B cell (primary cell): ENCODE data around the gene DNAH2. TPM values are rescaled to one million over a fixed set of nuclear protein-coding genes. Genes with fewer than 3 reads are reported as not detected.

Source experiments
- ATAC-seq: fragments of 200-7000 bp; cut with Tn5 transposase; one replicate; pipeline ENCODE4 v1.10.0; 2021; ENCODE audit warnings: low read depth, mild to moderate bottlenecking, moderate number of reproducible peaks, moderate library complexity
- CTCF ChIA-PET: fragments of 350-600 bp; sonication (Branson Sonifier 250); formaldehyde crosslinking; loops from one replicate; lab custom pipeline; 2021; ENCODE audit warnings: antibody characterized with exemption, inconsistent platforms; lab: Charles Lee
- POLR2A ChIA-PET: fragments of 350-600 bp; sonication (Branson Sonifier 250); formaldehyde crosslinking; loops from one replicate; lab custom pipeline; 2021; ENCODE audit warnings: antibody characterized with exemption; lab: Charles Lee
- DNase-seq: peaks from one replicate; pipeline ENCODE4 v3.0.0; 2013
- H2AFZ ChIP-seq: 2 replicates; pipeline ENCODE4 v1.6.1; 2012; ENCODE audit warnings: mild to moderate bottlenecking, low read depth, low read length; ENCODE audit not compliant: insufficient read depth, poor library complexity, severe bottlenecking
- H3K27ac ChIP-seq, 2 donors: 1 replicate in 1 of 2; 2 replicates in 1 of 2; pipeline ENCODE4 v1.5.1; 2012 to 2013; ENCODE audit warnings: low read length in 2 of 2, mild to moderate bottlenecking in 2 of 2, moderate library complexity in 1 of 2
- H3K27me3 ChIP-seq, 4 experiments: fragments of 200-600 bp in 1 of 4; sonication (generic) in 1 of 4; replicated peaks in 1 of 4; 1 replicate in 2 of 4; 2 replicates in 2 of 4; pipeline versions ENCODE4 v1.6.1 to v1.7.0; 2013 to 2016; ENCODE audit warnings: low read length in 3 of 4, mild to moderate bottlenecking in 2 of 4, mixed read lengths in 1 of 4, moderate library complexity in 1 of 4; ENCODE audit not compliant: insufficient read depth in 4 of 4, control insufficient read depth in 3 of 4; ENCODE audit errors: control extremely low read depth in 1 of 4
- H3K36me3 ChIP-seq, 2 experiments: replicated peaks in 1 of 2; 1 replicate in 1 of 2; 2 replicates in 1 of 2; pipeline versions ENCODE4 v1.6.1 to v1.7.1; 2013; ENCODE audit warnings: low read length in 1 of 2; ENCODE audit not compliant: insufficient read depth in 2 of 2, control insufficient read depth in 1 of 2; ENCODE audit errors: control extremely low read depth in 1 of 2, extremely low read depth in 1 of 2
- H3K4me1 ChIP-seq, 2 donors: fragments of 200-600 bp in 1 of 2; sonication (generic) in 1 of 2; 1 replicate in 1 of 2; 2 replicates in 1 of 2; pipeline versions ENCODE4 v1.5.1 to v1.6.1; 2013 to 2017; ENCODE audit warnings: low read length in 2 of 2; ENCODE audit not compliant: control insufficient read depth in 2 of 2, insufficient read depth in 2 of 2
- H3K4me2 ChIP-seq: replicated peaks from 2 replicates; pipeline ENCODE3; 2012; ENCODE audit warnings: mild to moderate bottlenecking, low read depth, low read length; ENCODE audit not compliant: poor library complexity, severe bottlenecking
- H3K4me3 ChIP-seq, 5 experiments: fragments of 200-600 bp in 1 of 5; sonication (generic) in 1 of 5; 1 replicate in 3 of 5; 2 replicates in 2 of 5; pipeline versions ENCODE4 v1.5.1 to v1.7.0; 2011 to 2016; ENCODE audit warnings: low read length in 4 of 5, mild to moderate bottlenecking in 4 of 5, low read depth in 2 of 5, control low read depth in 1 of 5, moderate library complexity in 1 of 5; ENCODE audit not compliant: insufficient read depth in 1 of 5; ENCODE audit errors: control extremely low read depth in 1 of 5, extremely low read depth in 1 of 5
- H3K79me2 ChIP-seq: fragments of 200-600 bp; sonication (generic); one replicate; pipeline ENCODE4 v1.6.0; 2016; ENCODE audit warnings: low read length; ENCODE audit not compliant: control insufficient read depth, insufficient read depth
- H3K9ac ChIP-seq: fragments of 200-600 bp; sonication (generic); 2 replicates; pipeline ENCODE4 v1.6.1; 2017; ENCODE audit warnings: mild to moderate bottlenecking, low read length, moderate library complexity
- H3K9me3 ChIP-seq, 3 donors: one replicate each; pipeline versions ENCODE4 v1.6.1 to v1.7.1; 2013; ENCODE audit warnings: low read length in 2 of 3; ENCODE audit not compliant: control insufficient read depth in 2 of 3, insufficient read depth in 1 of 3; ENCODE audit errors: control extremely low read depth in 1 of 3
- H4K20me1 ChIP-seq: 2 replicates; pipeline ENCODE4 v1.6.0; 2012; ENCODE audit warnings: mild to moderate bottlenecking, low read length; ENCODE audit not compliant: insufficient read depth, control insufficient read depth, poor library complexity, severe bottlenecking
- H3K27ac Mint-ChIP-seq: one replicate; pipeline ENCODE4 v1.8.0; 2021; ENCODE audit warnings: mixed read lengths
- H3K27me3 Mint-ChIP-seq: one replicate; pipeline ENCODE4 v1.8.0; 2021; ENCODE audit warnings: mixed read lengths
- H3K4me1 Mint-ChIP-seq: one replicate; pipeline ENCODE4 v1.8.0; 2021; ENCODE audit warnings: mixed read lengths
- H3K4me3 Mint-ChIP-seq: one replicate; pipeline ENCODE4 v1.8.0; 2021; ENCODE audit warnings: mixed read lengths
- H3K9me3 Mint-ChIP-seq: one replicate; pipeline ENCODE4 v1.8.0; 2022; ENCODE audit warnings: mixed read lengths; ENCODE audit not compliant: insufficient read depth
- EZH2 ChIP-seq: IDR thresholded peaks from 2 replicates; pipeline ENCODE4 v1.6.1; 2012; ENCODE audit warnings: borderline replicate concordance, low read depth, mild to moderate bottlenecking, moderate library complexity, low read length; ENCODE audit not compliant: insufficient read depth, poor library complexity, severe bottlenecking
- WGBS: methylation state at CpG from one replicate; pipeline ENCODE4 v1.1.5; 2013; ENCODE audit warnings: missing lambda C conversion rate; ENCODE audit not compliant: insufficient coverage; 5-methylcytosine and 5-hydroxymethylcytosine counted together
- intact Hi-C: fragments of 100-400 bp; cut with micrococcal nuclease; formaldehyde crosslinking; loops from one replicate; pipeline ENCODE4 v1.10.0; 2022
- polyA plus RNA-seq: library from polyadenylated mRNA; depleted of rRNA; stranded (reverse); fragments of >200 nt; gene quantifications from 2 replicates; pipeline ENCODE4 v1.2.3, GENCODE V29; 2012
- total RNA-seq, 2 donors: library from RNA; stranded (reverse); fragments of 120-200 nt in 1 of 2; gene quantifications; 1 replicate in 1 of 2; 2 replicates in 1 of 2; pipeline versions ENCODE4 v1.2.3 to v1.2.4, GENCODE V29; 2013 to 2022
- TF ChIP-seq, protein P1 (sequence below): fragments of 200-600 bp; IDR thresholded peaks from one replicate; pipeline ENCODE4 v1.8.0; 2022; ENCODE audit warnings: antibody characterized with exemption, mild to moderate bottlenecking

Gene DNAH2
- total and polyA plus RNA-seq, 2 donors (not counting 1 experiment from before 2014, with no cell fraction given): 0.03 TPM; not detected in 1

- H3K4me1 Mint-ChIP-seq: no peaks in the 10 kb centered on the region
- Histone ChIP-seq H2AFZ (no peak overlapping the region), H3K79me2 (no peaks in the 10 kb centered on the region), H3K9ac (no peak overlapping the region), H3K4me3 (no peak overlapping the region), H3K9me3 (no peaks in the 10 kb centered on the region), H3K27me3 (no peaks in the 10 kb centered on the region), H3K27ac (no peak overlapping the region), H3K4me2 (no peak overlapping the region), H3K36me3 (no peaks in the 10 kb centered on the region), H4K20me1 (no peaks in the 10 kb centered on the region), H3K4me1 (no peaks in the 10 kb centered on the region)
- peaks cover 8% of the 10 kb centered on the region for H3K27me3 Mint-ChIP-seq
- H3K9me3 Mint-ChIP-seq: no peaks in the 10 kb centered on the region
- no peak for DNase-seq
- no peak overlapping the region for H3K27ac Mint-ChIP-seq
- WGBS: 84% methylated on average over 5 of the region's 9 CpGs
- TF ChIP-seq EZH2: no peak
- TF ChIP-seq, protein P1, sequence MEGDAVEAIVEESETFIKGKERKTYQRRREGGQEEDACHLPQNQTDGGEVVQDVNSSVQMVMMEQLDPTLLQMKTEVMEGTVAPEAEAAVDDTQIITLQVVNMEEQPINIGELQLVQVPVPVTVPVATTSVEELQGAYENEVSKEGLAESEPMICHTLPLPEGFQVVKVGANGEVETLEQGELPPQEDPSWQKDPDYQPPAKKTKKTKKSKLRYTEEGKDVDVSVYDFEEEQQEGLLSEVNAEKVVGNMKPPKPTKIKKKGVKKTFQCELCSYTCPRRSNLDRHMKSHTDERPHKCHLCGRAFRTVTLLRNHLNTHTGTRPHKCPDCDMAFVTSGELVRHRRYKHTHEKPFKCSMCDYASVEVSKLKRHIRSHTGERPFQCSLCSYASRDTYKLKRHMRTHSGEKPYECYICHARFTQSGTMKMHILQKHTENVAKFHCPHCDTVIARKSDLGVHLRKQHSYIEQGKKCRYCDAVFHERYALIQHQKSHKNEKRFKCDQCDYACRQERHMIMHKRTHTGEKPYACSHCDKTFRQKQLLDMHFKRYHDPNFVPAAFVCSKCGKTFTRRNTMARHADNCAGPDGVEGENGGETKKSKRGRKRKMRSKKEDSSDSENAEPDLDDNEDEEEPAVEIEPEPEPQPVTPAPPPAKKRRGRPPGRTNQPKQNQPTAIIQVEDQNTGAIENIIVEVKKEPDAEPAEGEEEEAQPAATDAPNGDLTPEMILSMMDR: no peak
- ChIA-PET POLR2A (no interaction called here), CTCF (interaction anchor here (0.6 to 2.4 kb wide), 3 partner anchors 81 to 271 kb away, joined by 3 to 14 read pairs (median 3); no protein-coding TSS in a partner anchor)
- intact Hi-C loops: no loop called here
- no peak overlapping the region for H3K4me3 Mint-ChIP-seq
- no peak for ATAC-seq
Measured at GRCh38 chr17:7817643-7817964, 100.1 kb downstream of the DNAH2 start.

DNA sequence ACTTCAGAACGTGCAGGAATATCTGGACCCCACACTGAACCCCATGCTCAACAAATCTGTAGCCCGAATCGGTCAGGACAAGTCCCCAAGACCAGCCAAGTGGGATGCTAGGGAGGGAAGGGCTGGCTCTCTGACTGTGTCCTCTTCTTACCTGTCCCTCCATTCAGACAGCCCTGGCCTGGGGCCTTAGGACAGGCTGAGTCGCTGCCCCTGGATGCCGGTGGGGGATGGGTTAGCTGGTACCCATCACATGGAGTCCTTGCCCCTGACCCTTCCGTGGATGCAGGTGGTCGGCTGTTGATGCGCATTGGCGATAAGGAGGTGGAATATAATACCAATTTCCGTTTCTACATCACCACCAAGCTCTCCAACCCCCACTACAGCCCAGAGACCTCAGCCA is 100.5 kb downstream of the DNAH2 start:
- ATAC-seq: no peak
- H3K4me1 Mint-ChIP-seq: no peaks in the 10 kb centered on the region
- CTCF ChIA-PET: interaction anchor here (1.3 to 2.4 kb wide), 2 partner anchors 80 to 172 kb away, joined by 3 to 14 read pairs; no protein-coding TSS in a partner anchor

More for the DNA sequence above, 100.5 kb downstream of the DNAH2 start:
- POLR2A ChIA-PET: no interaction called here
- Histone ChIP-seq H3K4me2 (no peak overlapping the region), H3K9me3 (no peaks in the 10 kb centered on the region), H3K27ac (no peak overlapping the region), H3K36me3 (no peaks in the 10 kb centered on the region), H3K4me3 (no peak overlapping the region), H3K27me3 (no peaks in the 10 kb centered on the region), H3K9ac (no peak overlapping the region), H2AFZ (no peak overlapping the region), H3K79me2 (no peaks in the 10 kb centered on the region), H3K4me1 (no peaks in the 10 kb centered on the region), H4K20me1 (no peaks in the 10 kb centered on the region)
- intact Hi-C loops: no loop called here
- H3K9me3 Mint-ChIP-seq: no peaks in the 10 kb centered on the region
- WGBS: 91% methylated on average over 7 of the region's 10 CpGs
- no peak overlapping the region for H3K4me3 Mint-ChIP-seq
- TF ChIP-seq, protein P1: no peak
- TF ChIP-seq EZH2: no peak
- no peak for DNase-seq
- peaks cover 8% of the 10 kb centered on the region for H3K27me3 Mint-ChIP-seq
- H3K27ac Mint-ChIP-seq: no peak overlapping the region
